Neural cell (in vitro differentiated cells): ENCODE measurements around the gene EXD3. TPM values are rescaled to one million over a fixed set of nuclear protein-coding genes. Genes with fewer than 3 reads are reported as not detected.

ENCODE experiments used
- H2AFZ ChIP-seq: fragments of 200-600, 300-800 bp; sonication (generic), shearing (Covaris generic); 2 replicates; pipeline ENCODE4 v1.6.0; 2014; ENCODE audit warnings: low read depth, mild to moderate bottlenecking, antibody characterized with exemption, low read length, moderate library complexity
- H3F3A ChIP-seq: fragments of 200-600 bp; shearing (Covaris generic); 2 replicates; pipeline ENCODE4 v1.6.1; 2016; ENCODE audit warnings: mild to moderate bottlenecking, moderate library complexity, mixed read lengths, antibody characterized with exemption, low read length; ENCODE audit not compliant: insufficient read depth, poor library complexity, severe bottlenecking
- H3K27ac ChIP-seq: fragments of 200-600, 300-800 bp; sonication (generic), shearing (Covaris generic); 2 replicates; pipeline ENCODE4 v1.5.1; 2014; ENCODE audit warnings: mild to moderate bottlenecking, low read length, moderate library complexity
- H3K27me3 ChIP-seq: fragments of 300-800, 200-600 bp; sonication (generic), shearing (Covaris generic); 2 replicates; pipeline ENCODE4 v1.6.0; 2014; ENCODE audit warnings: mild to moderate bottlenecking, low read depth, low read length, moderate library complexity; ENCODE audit not compliant: insufficient read depth
- H3K36me3 ChIP-seq: fragments of 300-800, 200-600 bp; sonication (generic), shearing (Covaris generic); 2 replicates; pipeline ENCODE4 v1.5.1; 2014; ENCODE audit warnings: mild to moderate bottlenecking, antibody characterized with exemption, low read length, moderate library complexity; ENCODE audit not compliant: insufficient read depth
- H3K4me2 ChIP-seq: fragments of 300-800, 200-600 bp; sonication (generic), shearing (Covaris generic); 2 replicates; pipeline ENCODE4 v1.6.0; 2014; ENCODE audit warnings: mild to moderate bottlenecking, low read length
- H3K4me3 ChIP-seq: fragments of 300-800, 200-600 bp; sonication (generic), shearing (Covaris generic); 2 replicates; pipeline ENCODE4 v1.5.1; 2014; ENCODE audit warnings: mild to moderate bottlenecking, low read length, moderate library complexity
- H3K79me2 ChIP-seq: fragments of 200-600 bp; shearing (Covaris generic); replicated peaks from 2 replicates; pipeline ENCODE4 v1.6.0; 2014; ENCODE audit warnings: mild to moderate bottlenecking, low read length, moderate library complexity; ENCODE audit not compliant: insufficient read depth
- H3K9ac ChIP-seq: fragments of 300-800, 200-600 bp; sonication (generic), shearing (Covaris generic); 2 replicates; pipeline ENCODE4 v1.6.1; 2016; ENCODE audit warnings: mild to moderate bottlenecking, low read length, mixed read lengths
- H3K9me2 ChIP-seq: fragments of 200-600 bp; shearing (Covaris generic); 2 replicates; pipeline ENCODE4 v1.6.1; 2016; ENCODE audit warnings: mild to moderate bottlenecking, low read length, mixed read lengths; ENCODE audit not compliant: insufficient read depth
- H3K9me3 ChIP-seq: fragments of 200-600, 300-800 bp; sonication (generic), shearing (Covaris generic); 2 replicates; pipeline ENCODE4 v1.6.1; 2016; ENCODE audit warnings: mild to moderate bottlenecking, mixed run types, low read length, moderate library complexity, mixed read lengths
- H4K20me1 ChIP-seq: fragments of 200-600 bp; shearing (Covaris generic); 2 replicates; pipeline ENCODE4 v1.6.1; 2016; ENCODE audit warnings: mild to moderate bottlenecking, mixed run types; ENCODE audit not compliant: insufficient read depth
- CTCF ChIP-seq: fragments of 450-650 bp; IDR thresholded peaks from 2 replicates; pipeline ENCODE4 v1.5.1; 2014; ENCODE audit warnings: antibody characterized with exemption, mild to moderate bottlenecking, moderate library complexity; ENCODE audit not compliant: poor library complexity, severe bottlenecking
- EP300 ChIP-seq: fragments of 450-650 bp; conservative IDR thresholded peaks from 2 replicates; pipeline ENCODE4 v1.6.1; 2014; ENCODE audit warnings: antibody characterized with exemption, mild to moderate bottlenecking, moderate library complexity; ENCODE audit not compliant: poor library complexity, severe bottlenecking
- MXI1 ChIP-seq: fragments of 450-650 bp; conservative IDR thresholded peaks from 2 replicates; pipeline ENCODE4 v1.6.1; 2014; ENCODE audit warnings: antibody characterized with exemption, mild to moderate bottlenecking; ENCODE audit not compliant: poor library complexity, severe bottlenecking
- POLR2AphosphoS5 ChIP-seq: IDR thresholded peaks from 2 replicates; pipeline ENCODE4 v1.6.1; 2012
- RAD21 ChIP-seq: fragments of 450-650 bp; conservative IDR thresholded peaks from 2 replicates; pipeline ENCODE4 v1.6.1; 2014; ENCODE audit warnings: antibody characterized with exemption, mild to moderate bottlenecking, moderate library complexity
- REST ChIP-seq: IDR thresholded peaks from 2 replicates; pipeline ENCODE4 v1.6.1; 2012; ENCODE audit warnings: borderline replicate concordance
- SMC3 ChIP-seq: fragments of 450-650 bp; conservative IDR thresholded peaks from 2 replicates; pipeline ENCODE4 v1.6.1; 2014; ENCODE audit warnings: antibody characterized with exemption, mild to moderate bottlenecking, moderate library complexity; ENCODE audit not compliant: poor library complexity
- TAF1 ChIP-seq: IDR thresholded peaks from 2 replicates; pipeline ENCODE4 v1.6.1; 2012; ENCODE audit warnings: low read depth
- polyA plus RNA-seq: library from polyadenylated mRNA; depleted of rRNA; stranded (reverse); fragments of >200 nt; gene quantifications from 2 replicates; pipeline ENCODE4 v1.2.3, GENCODE V29; 2014

The EXD3 gene
- polyA plus RNA-seq, 1 donor from 2014 or later: 32.9 TPM

- no peak for TF ChIP-seq TAF1
- no peak for TF ChIP-seq CTCF
- no peak for TF ChIP-seq RAD21
- no peak for TF ChIP-seq POLR2AphosphoS5
- no peak for TF ChIP-seq REST
- no peak for TF ChIP-seq EP300
- no peak for TF ChIP-seq SMC3
- no peak for TF ChIP-seq MXI1
- H3K4me3 ChIP-seq: no peak overlapping the region
These were observed 118.4 kb downstream of the EXD3 start for GRCh38 chr9:137304383-137305059.

GRCh38 chr9:137303893-137304382, 119.0 kb downstream of the EXD3 start:
- Histone ChIP-seq H3K4me3 (no peak overlapping the region), H3K27ac (no peak overlapping the region)

More at GRCh38 chr9:137304383-137305059, 118.4 kb downstream of the EXD3 start:
- H3K9me3 ChIP-seq: no peaks in the 10 kb centered on the region
- H3F3A ChIP-seq: no peaks in the 10 kb centered on the region
- H3K9ac ChIP-seq: no peak overlapping the region
- H3K27ac ChIP-seq: no peak overlapping the region
- H2AFZ ChIP-seq: no peak overlapping the region
- no peaks in the 10 kb centered on the region for H4K20me1 ChIP-seq
- H3K27me3 ChIP-seq: no peaks in the 10 kb centered on the region
- no peaks in the 10 kb centered on the region for H3K9me2 ChIP-seq
- H3K79me2 ChIP-seq: peaks cover 4% of the 10 kb centered on the region
- no peak overlapping the region for H3K4me2 ChIP-seq
- H3K36me3 ChIP-seq: no peaks in the 10 kb centered on the region

More at GRCh38 chr9:137303893-137304382, 119.0 kb downstream of the EXD3 start:
- peaks cover 4% of the 10 kb centered on the region for H3K79me2 ChIP-seq
- H3K4me2 ChIP-seq: no peak overlapping the region
- TF ChIP-seq MXI1: no peak
- no peak for TF ChIP-seq POLR2AphosphoS5
- no peak for TF ChIP-seq SMC3
- no peak for TF ChIP-seq REST
- TF ChIP-seq TAF1: no peak
- no peaks in the 10 kb centered on the region for H3K27me3 ChIP-seq
- H3F3A ChIP-seq: no peaks in the 10 kb centered on the region
- H3K9ac ChIP-seq: no peak overlapping the region
- no peaks in the 10 kb centered on the region for H3K36me3 ChIP-seq
- no peaks in the 10 kb centered on the region for H3K9me2 ChIP-seq
- no peak overlapping the region for H2AFZ ChIP-seq
- H3K9me3 ChIP-seq: no peaks in the 10 kb centered on the region
- H4K20me1 ChIP-seq: no peaks in the 10 kb centered on the region
